Right hindlimb (tissue), 1 donor: ENCODE measurements around the gene PRKCE.
A peak's percentile ranks its signal among the peaks of the same experiment; 100 is the strongest.

Experiments used
- DNase-seq: peaks from one replicate; pipeline ENCODE4 v3.0.0-alpha.2; 2018

The PRKCE gene

GRCh38 chr2:45729753-45730512 lies 78.5 kb downstream of the PRKCE start:
- no peak for DNase-seq

DNA sequence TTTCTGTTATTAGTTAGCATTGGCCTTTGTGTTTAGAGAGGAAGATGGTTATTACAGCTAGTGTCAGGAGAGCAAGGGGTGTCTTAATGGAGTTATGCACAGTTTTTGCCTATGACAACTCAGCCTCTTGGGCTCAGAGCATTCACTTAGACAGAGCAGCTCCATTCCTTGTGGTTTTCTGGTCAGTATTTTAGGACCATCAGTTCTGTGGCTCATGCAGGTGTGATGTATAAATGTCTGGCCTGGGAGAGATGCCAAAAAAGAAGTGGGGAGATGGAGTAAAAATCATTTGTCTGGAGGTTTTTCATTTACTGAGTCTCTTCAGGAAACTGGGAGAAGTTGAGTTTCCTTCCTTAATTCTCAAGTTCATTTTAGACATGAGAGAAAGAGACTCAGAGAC lies 79.7 kb downstream of the PRKCE start:
- DNase-seq, result no peak

DNA sequence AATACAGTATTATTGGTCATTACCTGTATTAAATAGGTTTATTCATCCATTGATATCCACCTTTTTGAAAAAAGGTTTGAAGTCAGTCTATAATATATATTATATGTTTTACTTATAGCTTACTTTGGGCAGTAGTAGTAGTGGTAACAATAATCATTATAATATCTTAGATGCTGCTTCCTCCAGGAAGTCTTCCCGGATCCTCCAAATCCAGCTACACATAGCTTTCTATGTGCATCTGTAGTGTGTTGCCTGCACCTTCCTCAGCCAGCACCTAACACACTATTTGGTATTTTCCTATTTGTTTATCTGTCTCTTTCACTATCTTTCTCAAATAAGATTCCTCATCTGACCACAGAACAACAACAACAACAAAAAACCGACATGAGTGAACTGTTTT lies 81.0 kb downstream of the PRKCE start:
- DNase-seq, result no peak

DNA sequence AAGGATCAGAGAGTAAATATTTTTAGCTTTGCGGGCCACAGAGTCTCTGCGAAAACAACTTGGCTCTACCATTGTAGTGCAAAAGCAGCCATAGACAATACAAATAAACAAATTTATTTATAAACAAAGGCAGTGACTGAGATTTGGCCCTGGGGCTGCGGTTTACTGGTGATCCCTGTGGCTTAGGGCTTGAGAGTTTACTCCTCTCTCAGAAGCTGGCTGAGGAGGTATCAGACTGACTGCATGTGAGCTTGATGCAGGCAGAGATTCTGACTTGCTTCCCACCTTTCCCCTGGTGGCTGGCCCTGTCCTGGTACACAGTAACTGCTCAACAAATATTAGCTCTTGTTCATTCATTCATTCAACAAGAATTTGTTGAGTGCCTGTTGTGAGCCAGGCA lies 81.5 kb downstream of the PRKCE start:
- no peak for DNase-seq

DNA sequence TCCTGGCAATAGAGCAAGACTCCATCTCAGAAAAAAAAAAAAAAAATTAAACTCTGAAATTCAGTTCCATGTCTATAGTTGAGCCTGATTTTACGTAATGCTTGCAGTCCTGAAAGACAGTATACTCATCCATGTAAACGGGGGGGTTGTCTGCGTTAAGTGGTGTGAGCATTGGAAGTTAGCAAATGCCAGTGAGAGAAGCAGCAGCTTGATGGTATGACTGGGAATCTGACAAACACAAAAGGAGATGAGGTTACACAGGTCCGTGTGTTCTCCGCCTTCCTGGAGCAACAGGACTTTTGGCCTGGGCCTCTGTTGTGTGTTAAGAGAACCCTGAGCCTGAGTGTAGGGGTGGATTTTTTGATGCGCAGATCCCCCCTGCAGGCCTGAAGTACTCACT lies 82.9 kb downstream of the PRKCE start:
- no peak for DNase-seq

GRCh38 chr2:45734952-45735351 lies 83.5 kb downstream of the PRKCE start:
- DNase-seq, result no peak

- no peak for DNase-seq
These were observed 85.6 kb downstream of the PRKCE start for GRCh38 chr2:45736757-45737704.

GRCh38 chr2:45739796-45740485 lies 88.5 kb downstream of the PRKCE start:
- no peak for DNase-seq

DNA sequence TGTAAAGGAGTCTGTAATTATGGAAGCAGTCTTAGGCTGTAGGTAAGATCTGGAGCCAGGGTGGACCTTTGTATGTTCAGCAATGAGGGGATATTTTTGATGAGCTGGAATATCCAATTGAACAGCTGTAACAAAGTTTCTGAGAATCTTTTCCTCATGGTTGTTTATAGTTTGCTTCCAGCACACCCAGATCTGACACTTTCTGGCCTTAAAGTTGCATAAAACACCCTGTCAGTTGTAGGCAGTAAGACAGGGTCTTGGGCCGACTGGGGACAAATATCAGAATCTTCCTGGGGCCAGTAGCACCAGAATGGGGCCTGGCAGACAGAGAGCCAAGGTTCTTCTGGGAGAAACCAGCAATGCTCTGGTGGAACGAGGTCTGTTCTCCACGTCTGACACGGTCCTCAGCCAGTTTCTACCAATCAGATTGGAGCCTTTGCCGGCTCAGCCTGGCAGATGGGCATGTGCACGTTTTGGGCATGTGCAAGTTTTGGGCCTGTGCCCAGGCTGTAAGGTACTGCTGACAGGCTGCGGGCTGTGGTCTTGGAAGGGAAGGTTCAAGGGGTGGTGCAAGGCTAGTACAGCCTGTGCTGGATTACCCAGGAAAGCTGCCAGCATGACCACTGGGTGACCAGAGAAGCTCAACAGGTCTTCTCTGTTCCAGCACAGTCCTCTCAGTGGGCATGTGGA lies 89.8 kb downstream of the PRKCE start:
- DNase-seq, result no peak

GRCh38 chr2:45743531-45744396 lies 92.3 kb downstream of the PRKCE start:
- DNase-seq, result peak; percentile 83

GRCh38 chr2:45745231-45745630 lies 93.8 kb downstream of the PRKCE start:
- no peak for DNase-seq

- no peak for DNase-seq
These were observed 95.4 kb downstream of the PRKCE start for GRCh38 chr2:45746888-45747287.

GRCh38 chr2:45747363-45747762 lies 95.9 kb downstream of the PRKCE start:
- DNase-seq, result no peak

DNA sequence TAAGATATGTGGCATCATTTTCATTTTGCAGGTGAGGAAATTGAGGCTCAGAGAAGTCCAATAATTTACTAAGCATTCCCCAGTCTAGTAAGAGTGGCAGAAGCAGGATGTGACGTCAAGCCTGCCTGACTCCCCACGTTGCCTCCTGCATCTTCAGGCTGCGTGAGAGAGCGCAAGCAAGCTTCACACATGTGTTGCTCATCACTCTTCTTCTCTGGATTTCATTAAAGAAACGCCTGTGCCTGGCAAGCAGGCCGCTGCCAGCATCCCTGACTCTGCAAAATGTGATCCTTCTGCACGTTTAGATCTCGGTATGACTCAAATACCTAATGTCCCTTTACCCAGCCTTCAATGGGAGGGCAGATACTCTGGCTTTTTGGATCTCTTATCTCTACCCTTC lies 96.8 kb downstream of the PRKCE start:
- peak; percentile 59 for DNase-seq

GRCh38 chr2:45750001-45750400 lies 98.5 kb downstream of the PRKCE start:
- DNase-seq, result no peak

DNA sequence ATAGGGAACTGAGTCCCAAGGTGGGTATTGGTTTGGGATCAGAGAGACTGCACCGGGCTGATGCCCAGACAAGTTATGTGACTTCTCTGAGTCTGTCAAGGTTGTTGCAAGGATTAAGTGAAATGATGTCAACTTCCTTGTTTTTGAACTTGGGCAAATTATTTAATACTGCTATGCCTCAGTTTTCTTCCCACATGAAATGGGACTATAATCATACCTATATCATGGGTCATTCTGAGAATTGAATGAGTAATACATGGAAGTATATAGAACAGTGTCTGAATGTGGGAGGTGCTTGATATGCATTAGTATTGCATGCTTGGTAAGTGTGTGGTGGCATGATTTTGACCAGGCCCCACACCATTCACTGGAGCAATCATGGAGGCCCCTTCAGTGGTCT lies 99.0 kb downstream of the PRKCE start:
- DNase-seq, result no peak

DNA sequence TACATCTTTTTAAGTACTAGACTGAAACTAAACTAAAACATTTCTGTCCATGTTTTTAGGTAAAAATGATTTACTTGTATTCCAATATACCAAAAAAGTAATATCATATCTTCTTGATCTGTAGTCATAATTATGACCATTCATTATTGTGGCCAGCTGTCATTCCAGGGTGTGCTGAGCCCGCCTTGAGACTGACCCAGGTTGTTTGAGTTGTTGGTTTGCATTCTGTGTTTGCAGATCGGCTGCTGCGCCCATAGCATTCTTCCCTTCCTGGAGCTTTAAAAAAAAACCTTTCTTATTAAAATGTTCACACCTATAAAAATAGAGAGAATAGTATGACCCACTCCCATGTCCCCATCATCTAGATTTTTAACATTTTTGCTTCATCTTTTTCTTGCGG lies 101.9 kb downstream of the PRKCE start:
- no peak for DNase-seq

DNA sequence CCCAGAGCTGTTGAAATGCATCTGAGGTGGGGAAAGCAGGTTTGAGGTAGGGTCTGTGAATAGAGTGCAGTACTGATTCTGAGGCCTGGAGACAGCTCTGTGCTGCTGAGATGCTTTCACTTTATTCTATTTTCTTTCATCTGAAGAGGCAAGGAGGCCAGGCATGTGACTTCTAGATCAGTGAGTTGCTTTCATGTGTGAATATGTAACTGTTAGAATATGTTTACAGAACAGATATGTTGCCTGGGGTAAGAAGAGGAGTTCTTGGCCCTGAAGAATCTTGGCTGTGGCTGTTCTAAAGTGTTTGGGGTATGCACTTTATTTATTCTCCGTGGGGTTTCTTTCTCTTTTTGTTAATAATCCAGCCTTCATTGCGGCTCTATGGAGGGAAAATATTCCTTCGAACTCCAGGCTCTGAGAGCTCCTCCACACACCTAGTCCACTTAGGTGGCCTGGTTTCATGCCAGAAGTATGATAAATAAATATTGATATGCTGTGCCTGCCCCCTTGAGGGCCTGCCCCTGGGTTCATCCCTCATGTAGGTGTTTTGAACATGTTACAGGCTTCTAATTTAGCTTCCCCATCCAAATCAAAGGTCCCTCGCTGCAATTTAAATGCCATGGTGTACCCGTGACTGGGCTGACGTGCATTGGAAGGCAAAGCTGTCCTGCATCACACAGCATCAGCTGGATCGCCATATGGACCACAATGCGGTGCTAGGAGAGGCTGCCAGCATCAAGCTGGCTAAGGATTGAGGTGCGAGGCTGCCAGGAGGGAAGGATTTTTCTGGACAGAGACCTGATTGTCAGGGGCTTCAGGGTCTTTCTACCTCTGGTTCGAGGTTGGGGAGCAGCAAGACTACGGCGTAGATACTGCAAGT lies 102.9 kb downstream of the PRKCE start:
- DNase-seq, result no peak

DNA sequence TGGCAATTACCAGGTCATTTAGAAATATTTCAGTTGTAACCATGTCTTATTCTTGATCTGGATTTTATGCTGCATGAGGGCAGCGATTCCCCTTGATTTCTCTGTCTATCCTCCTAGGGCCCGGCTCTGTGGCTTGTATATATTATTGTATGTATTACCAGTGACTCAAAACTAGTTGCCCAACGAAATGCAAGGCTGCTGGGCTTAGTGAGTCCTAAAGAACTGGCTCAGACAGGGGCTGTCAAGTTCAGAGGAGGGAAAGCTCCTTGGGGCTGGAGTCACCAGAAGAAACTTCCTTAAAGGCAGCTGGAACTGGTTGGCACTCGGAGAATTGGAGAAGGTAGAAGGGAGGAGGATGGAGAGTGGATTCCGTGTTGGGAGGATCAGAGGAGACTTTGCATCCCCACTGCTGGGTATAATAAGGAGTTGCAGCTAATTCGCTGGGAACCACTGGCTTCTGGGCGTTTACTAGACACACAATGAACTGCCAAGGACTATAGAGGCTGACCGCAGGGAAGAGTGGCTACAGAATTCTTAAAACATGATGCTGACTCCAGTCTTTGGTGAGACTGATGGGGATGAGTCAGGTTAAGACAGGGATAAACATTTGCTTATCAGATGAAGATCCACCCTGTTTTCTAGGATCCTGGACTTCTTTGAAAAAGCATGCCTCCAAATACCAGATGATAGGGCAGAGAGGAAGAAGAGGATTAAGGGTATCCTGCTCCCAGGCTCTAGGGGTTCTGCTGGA lies 104.3 kb downstream of the PRKCE start:
- no peak for DNase-seq

DNA sequence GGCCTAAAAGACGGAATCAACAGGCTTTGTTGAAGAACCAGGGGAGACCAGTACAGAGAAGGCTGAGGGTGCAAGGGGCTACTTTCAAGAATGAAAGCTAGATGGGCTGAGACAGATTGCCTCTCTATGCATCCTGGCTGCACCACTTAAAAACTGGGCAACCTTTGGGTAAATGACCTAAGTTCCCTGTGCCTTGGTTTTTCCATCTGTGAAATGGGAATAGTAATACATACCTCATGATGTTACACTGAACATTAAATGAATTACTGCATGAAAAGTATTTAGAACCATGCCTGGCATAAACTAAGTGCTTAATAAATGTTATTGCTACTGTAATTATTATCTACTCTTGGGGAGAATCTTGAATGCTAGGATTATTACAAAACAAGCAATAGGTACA lies 106.5 kb downstream of the PRKCE start:
- no peak for DNase-seq
